K562 (cell line): ENCODE data around the gene DSP. TPM values are rescaled to one million over a fixed set of nuclear protein-coding genes. Genes with fewer than 3 reads are reported as not detected.
A peak's percentile ranks its signal among the peaks of the same experiment; 100 is the strongest.

Experiments
- CBFA2T2 ChIP-seq: fragments of 450-650 bp; conservative IDR thresholded peaks from 2 replicates; pipeline ENCODE4 v1.6.1; 2017; ENCODE audit warnings: mild to moderate bottlenecking
- CBX2 ChIP-seq: fragments of 200-600 bp; sonication (generic); IDR thresholded peaks from one replicate; pipeline ENCODE4 v1.6.1; 2012; ENCODE audit warnings: mild to moderate bottlenecking, low read length, inconsistent platforms; ENCODE audit not compliant: insufficient read depth, poor library complexity, severe bottlenecking
- CTCFL ChIP-seq: IDR thresholded peaks from 2 replicates; pipeline ENCODE4 v1.6.1; 2011; ENCODE audit warnings: borderline replicate concordance, low read depth, mild to moderate bottlenecking, moderate library complexity, low read length; ENCODE audit not compliant: insufficient read depth, poor library complexity, severe bottlenecking
- E2F8 ChIP-seq: fragments of 450-650 bp; IDR thresholded peaks from 2 replicates; pipeline ENCODE4 v1.7.1; 2018; ENCODE audit warnings: mild to moderate bottlenecking, low read depth; ENCODE audit not compliant: partially characterized antibody
- E4F1 ChIP-seq: fragments of 250-450 bp; sonication (Bioruptor Pico); IDR thresholded peaks from 2 replicates; pipeline ENCODE4 v1.5.0; 2021; ENCODE audit warnings: mild to moderate bottlenecking, borderline replicate concordance
- ELF4 ChIP-seq: fragments of 450-650 bp; formaldehyde crosslinking; IDR thresholded peaks from 2 replicates; pipeline ENCODE4 v1.4.0; 2022; ENCODE audit warnings: missing genetic modification characterization
- GABPB2 ChIP-seq: fragments of 250-450 bp; sonication (Bioruptor Pico); conservative IDR thresholded peaks from 2 replicates; pipeline ENCODE4 v1.5.1; 2021; ENCODE audit warnings: mild to moderate bottlenecking
- HMG20A ChIP-seq: fragments of 450-650 bp; formaldehyde crosslinking; conservative IDR thresholded peaks from 2 replicates; pipeline ENCODE4 v1.4.0; 2020; ENCODE audit warnings: mild to moderate bottlenecking, mixed read lengths
- KAT2B ChIP-seq: IDR thresholded peaks from one replicate; pipeline ENCODE4 v1.6.1; 2012; ENCODE audit warnings: low read depth, mild to moderate bottlenecking, control low read depth, inconsistent platforms, low read length, moderate library complexity
- PHTF2 ChIP-seq: fragments of 250-450 bp; sonication (Bioruptor Pico); IDR thresholded peaks from 2 replicates; pipeline ENCODE4 v1.5.0; 2021; ENCODE audit warnings: mild to moderate bottlenecking
- RBM17 ChIP-seq: fragments of 200-400 bp; formaldehyde crosslinking; IDR thresholded peaks from 2 replicates; pipeline ENCODE4 v1.6.1; 2017; ENCODE audit warnings: low read depth, mild to moderate bottlenecking, low read length, borderline replicate concordance
- RHOXF2B ChIP-seq: fragments of 250-450 bp; sonication (Bioruptor Pico); conservative IDR thresholded peaks from 2 replicates; pipeline ENCODE4 v1.5.1; 2021
- RUNX1 ChIP-seq: sonication (generic); IDR thresholded peaks from 2 replicates; pipeline ENCODE4 v1.6.1; 2016; ENCODE audit warnings: antibody characterized with exemption, low read depth
- SNIP1 ChIP-seq: fragments of 450-650 bp; IDR thresholded peaks from 2 replicates; pipeline ENCODE4 v1.7.1; 2017; ENCODE audit warnings: low read depth, mild to moderate bottlenecking
- SRF ChIP-seq, 2 experiments: fragments of 250-450, 450-650 bp in 1 of 2; sonication (Bioruptor Pico) in 1 of 2; sonication (generic) in 1 of 2; formaldehyde crosslinking; IDR thresholded peaks; 2 replicates each; pipeline versions ENCODE4 v1.5.0 to v1.5.1; 2020 to 2022; ENCODE audit warnings: mild to moderate bottlenecking in 1 of 2, missing genetic modification reagents in 1 of 2
- TCF3 ChIP-seq: sonication (generic); formaldehyde crosslinking; IDR thresholded peaks from 2 replicates; pipeline ENCODE4 v1.4.0; 2020; ENCODE audit warnings: mild to moderate bottlenecking, missing genetic modification reagents
- XRCC5 ChIP-seq: fragments of 200-400 bp; formaldehyde crosslinking; IDR thresholded peaks from 2 replicates; pipeline ENCODE4 v1.6.1; 2017; ENCODE audit warnings: low read depth, mild to moderate bottlenecking, low read length
- ZKSCAN1 ChIP-seq: fragments of 150-350 bp; IDR thresholded peaks from 2 replicates; pipeline ENCODE4 v1.6.1; 2016; ENCODE audit warnings: low read depth, low read length
- ZNF124 ChIP-seq: sonication (generic); formaldehyde crosslinking; IDR thresholded peaks from 2 replicates; pipeline ENCODE4 v1.8.1; 2022; ENCODE audit warnings: missing genetic modification reagents
- ZNF75A ChIP-seq: fragments of 450-650 bp; formaldehyde crosslinking; IDR thresholded peaks from 2 replicates; pipeline ENCODE4 v1.4.0; 2020; ENCODE audit warnings: mild to moderate bottlenecking
- ZNF77 ChIP-seq: fragments of 250-450 bp; sonication (Bioruptor Pico); IDR thresholded peaks from 2 replicates; pipeline ENCODE4 v1.5.0; 2020
- ZNF830 ChIP-seq: fragments of 250-450 bp; sonication (Bioruptor Pico); IDR thresholded peaks from 2 replicates; pipeline ENCODE4 v1.5.0; 2021; ENCODE audit warnings: mild to moderate bottlenecking
- polyA plus RNA-seq, 8 experiments: library from polyadenylated mRNA; depleted of rRNA in 4 of 8; stranded (reverse) in 5 of 8; unstranded in 3 of 8; fragments of >200 nt; fragmentation: Nextera tagmentation in 2 of 8; fragmentation: Illumina TruSeq in 1 of 8; extraction: Ambion mirVana in 2 of 8; extraction: Trizol in 1 of 8; gene quantifications; 2 replicates each; pipeline versions ENCODE4 v1.2.1 to v1.2.3, GENCODE V29; 2011 to 2014; ENCODE audit warnings: inconsistent platforms in 1 of 8, missing spikeins in 1 of 8
- total RNA-seq, 7 experiments: library from RNA; depleted of rRNA in 6 of 7; stranded (reverse); fragments of >200 nt in 6 of 7; fragmentation: Illumina TruSeq in 2 of 7; extraction: Trizol in 2 of 7; gene quantifications; 2 replicates each; pipeline versions ENCODE4 v1.2.1 to v1.2.3, GENCODE V29; 2011 to 2021; ENCODE audit warnings: low replicate concordance in 1 of 7

DSP gene
- total and polyA plus RNA-seq, 9 of the 15 experiments (the other 6 are each of a cell fraction or from before 2014, with no cell fraction given), result under 0.01 to 0.24 (median 0.03) TPM; not detected in 2

GRCh38 chr6:7589949-7590917, 48.8 kb downstream of the DSP start, which contains the start of gene SNRNP48 (continued):
- TF ChIP-seq E4F1 (CRISPR knock-in tag) (no peak), SNIP1 (no peak), ZKSCAN1 (no peak), RHOXF2B (CRISPR knock-in tag) (no peak), CBFA2T2 (peak; percentile 77), CBX2 (no peak), ELF4 (no peak), HMG20A (CRISPR knock-in tag) (no peak), E2F8 (no peak), ZNF75A (CRISPR knock-in tag) (no peak), TCF3 (CRISPR knock-in tag) (no peak), GABPB2 (CRISPR knock-in tag) (no peak), ZNF124 (CRISPR knock-in tag) (no peak), ZNF830 (CRISPR knock-in tag) (no peak), KAT2B (no peak), RUNX1 (no peak), PHTF2 (CRISPR knock-in tag) (no peak), RBM17 (no peak), ZNF77 (no peak), XRCC5 (no peak), CTCFL (no peak), SRF (CRISPR knock-in tag; IDR thresholded peaks at IDR 0.05) (no peak)
